Measurements from ENCODE around the gene ITPKC. TPM values are rescaled to one million over a fixed set of nuclear protein-coding genes. Genes with fewer than 3 reads are reported as not detected.

The ITPKC gene
- total RNA-seq (2014; rRNA removed; shearing (Covaris generic)), result 3.9 and 4.1 TPM in 2 replicates

- DNase-seq (ENCODE audit: low read depth), result peak; percentile 97
Observed at GRCh38 chr19:40716482-40717324, at the start of gene ITPKC, which contains the start of gene COQ8B. ITPKC (plus strand) TSS chr19:40717112; CDS start chr19:40717136, 24 bp downstream. COQ8B (minus strand) TSS chr19:40716886; CDS start chr19:40714632, 2,254 bp downstream.

- DNase-seq (ENCODE audit: low read depth), result no peak
Observed at GRCh38 chr19:40667602-40668001, 49.3 kb upstream of the ITPKC start.

- DNase-seq (ENCODE audit: low read depth), result no peak
Observed at GRCh38 chr19:40668991-40669614, 47.8 kb upstream of the ITPKC start.

GRCh38 chr19:40671404-40671803 lies 45.5 kb upstream of the ITPKC start:
- no peak for DNase-seq (ENCODE audit: low read depth)

- no peak for DNase-seq (ENCODE audit: low read depth)
Observed at GRCh38 chr19:40672038-40672437, 44.9 kb upstream of the ITPKC start.

- DNase-seq (ENCODE audit: low read depth), result no peak
Observed at GRCh38 chr19:40672573-40673299, 44.2 kb upstream of the ITPKC start.

- no peak for DNase-seq (ENCODE audit: low read depth)
Observed at GRCh38 chr19:40673397-40673796, 43.5 kb upstream of the ITPKC start.

GRCh38 chr19:40674291-40674690 lies 42.6 kb upstream of the ITPKC start:
- no peak for DNase-seq (ENCODE audit: low read depth)

GRCh38 chr19:40677156-40677555 lies 39.8 kb upstream of the ITPKC start:
- no peak for DNase-seq (ENCODE audit: low read depth)

- DNase-seq (ENCODE audit: low read depth), result no peak
Observed at GRCh38 chr19:40681039-40681438, 35.9 kb upstream of the ITPKC start.

- DNase-seq (ENCODE audit: low read depth), result no peak
Observed at GRCh38 chr19:40682431-40682964, 34.4 kb upstream of the ITPKC start.

- no peak for DNase-seq (ENCODE audit: low read depth)
Observed at GRCh38 chr19:40683437-40683836, 33.5 kb upstream of the ITPKC start.

- DNase-seq (ENCODE audit: low read depth), result no peak
Observed at GRCh38 chr19:40684280-40684679, 32.6 kb upstream of the ITPKC start.

GRCh38 chr19:40685016-40685526 lies 31.8 kb upstream of the ITPKC start:
- no peak for DNase-seq (ENCODE audit: low read depth)

- DNase-seq (ENCODE audit: low read depth), result no peak
Observed at GRCh38 chr19:40685563-40685962, 31.3 kb upstream of the ITPKC start.

GRCh38 chr19:40686882-40687524 lies 29.9 kb upstream of the ITPKC start:
- no peak for DNase-seq (ENCODE audit: low read depth)

- no peak for DNase-seq (ENCODE audit: low read depth)
Observed at GRCh38 chr19:40687525-40688016, 29.3 kb upstream of the ITPKC start.

GRCh38 chr19:40688309-40688708 lies 28.6 kb upstream of the ITPKC start:
- DNase-seq (ENCODE audit: low read depth), result no peak

GRCh38 chr19:40688987-40689338 lies 27.9 kb upstream of the ITPKC start:
- DNase-seq (ENCODE audit: low read depth), result no peak

GRCh38 chr19:40689339-40690049 lies 27.4 kb upstream of the ITPKC start:
- peak; percentile 42 for DNase-seq (ENCODE audit: low read depth)

Data from RPMI7951 (cell line).